ENCODE data around the gene XKR7. TPM values are rescaled to one million over a fixed set of nuclear protein-coding genes. Genes with fewer than 3 reads are reported as not detected.

XKR7 gene
- total RNA-seq, 3 donors from 2014 or later (not counting 1 experiment from before 2014, with no cell fraction given): not detected

- intact Hi-C loops (cut with micrococcal nuclease): no loop called here
- Histone ChIP-seq H3K4me1 (ENCODE audit: control insufficient read depth, insufficient read depth, low read length) (peaks cover 11% of the 10 kb centered on the region), H3K4me3 (ENCODE audit: low read length) (no peak overlapping the region), H3K27me3 (ENCODE audit: control insufficient read depth, insufficient read depth, low read length) (peaks cover 12% of the 10 kb centered on the region), H3K36me3 (ENCODE audit: control insufficient read depth, insufficient read depth, low read length) (no peaks in the 10 kb centered on the region), H3K27ac (ENCODE audit: low read length) (no peak overlapping the region), H3K9me3 (ENCODE audit: control insufficient read depth, insufficient read depth, low read length) (no peaks in the 10 kb centered on the region)
- H3K27ac Mint-ChIP-seq: no peak overlapping the region
- no peak overlapping the region for H3K4me3 Mint-ChIP-seq
- TF ChIP-seq CTCF (IDR thresholded peaks at IDR 0.05): no peak
- ATAC-seq: no peak
- WGBS (ENCODE audit: insufficient coverage): 59% methylated on average over 4 of the region's 4 CpGs
- H3K9me3 Mint-ChIP-seq: no peaks in the 10 kb centered on the region
- H3K36me3 Mint-ChIP-seq: no peaks in the 10 kb centered on the region
- DNase-seq: no peak
- H3K27me3 Mint-ChIP-seq (ENCODE audit: low read depth in 2 of 2): peaks cover 42 to 47% of the 10 kb centered on the region in 2 donors
- peaks cover 5 to 9% of the 10 kb centered on the region in 2 donors for H3K4me1 Mint-ChIP-seq
These were observed 4.6 kb downstream of the XKR7 start for GRCh38 chr20:31972471-31973021.

GRCh38 chr20:31974296-31974695, 6.3 kb downstream of the XKR7 start:
- ATAC-seq (no peak), DNase-seq (no peak)
- H3K9me3 Mint-ChIP-seq: no peaks in the 10 kb centered on the region
- intact Hi-C loops (cut with micrococcal nuclease): no loop called here
- no peaks in the 10 kb centered on the region for H3K4me1 ChIP-seq (ENCODE audit: control insufficient read depth, insufficient read depth, low read length)
- H3K4me3 Mint-ChIP-seq: no peak overlapping the region
- no peak for TF ChIP-seq CTCF (IDR thresholded peaks at IDR 0.05)
- no peak overlapping the region for H3K4me3 ChIP-seq (ENCODE audit: low read length)
- no peaks in the 10 kb centered on the region for H3K36me3 Mint-ChIP-seq
- H3K27me3 ChIP-seq (ENCODE audit: control insufficient read depth, insufficient read depth, low read length): peaks cover 7% of the 10 kb centered on the region
- no peaks in the 10 kb centered on the region for H3K9me3 ChIP-seq (ENCODE audit: control insufficient read depth, insufficient read depth, low read length)
- H3K27me3 Mint-ChIP-seq (ENCODE audit: low read depth in 2 of 2): peaks cover 36 to 40% of the 10 kb centered on the region in 2 donors
- no peak overlapping the region for H3K27ac ChIP-seq (ENCODE audit: low read length)
- H3K27ac Mint-ChIP-seq: no peak overlapping the region
- no peaks in the 10 kb centered on the region for H3K36me3 ChIP-seq (ENCODE audit: control insufficient read depth, insufficient read depth, low read length)
- WGBS (ENCODE audit: insufficient coverage): 88% methylated on average over 2 of the region's 2 CpGs
- no peaks in the 10 kb centered on the region for H3K4me1 Mint-ChIP-seq

GRCh38 chr20:31974951-31975487, 7.1 kb downstream of the XKR7 start:
- Mint-ChIP-seq H3K4me3 (no peak overlapping the region), H3K4me1 (no peaks in the 10 kb centered on the region), H3K27me3 (ENCODE audit: low read depth in 2 of 2) (peaks cover 29 to 34% of the 10 kb centered on the region in 2 donors), H3K36me3 (no peaks in the 10 kb centered on the region), H3K27ac (no peak overlapping the region), H3K9me3 (no peaks in the 10 kb centered on the region)
- no peak for TF ChIP-seq CTCF (IDR thresholded peaks at IDR 0.05)
- no peak for DNase-seq
- Histone ChIP-seq H3K4me3 (ENCODE audit: low read length) (no peak overlapping the region), H3K36me3 (ENCODE audit: control insufficient read depth, insufficient read depth, low read length) (no peaks in the 10 kb centered on the region), H3K4me1 (ENCODE audit: control insufficient read depth, insufficient read depth, low read length) (no peaks in the 10 kb centered on the region), H3K27me3 (ENCODE audit: control insufficient read depth, insufficient read depth, low read length) (peaks cover 9% of the 10 kb centered on the region), H3K27ac (ENCODE audit: low read length) (no peak overlapping the region), H3K9me3 (ENCODE audit: control insufficient read depth, insufficient read depth, low read length) (no peaks in the 10 kb centered on the region)
- WGBS (ENCODE audit: insufficient coverage): 68% methylated on average over 10 of the region's 10 CpGs
- no peak for ATAC-seq
- intact Hi-C loops (cut with micrococcal nuclease): no loop called here

GRCh38 chr20:31975874-31976273, 7.9 kb downstream of the XKR7 start:
- no peak overlapping the region for H3K27ac Mint-ChIP-seq
- no peak for DNase-seq

More at GRCh38 chr20:31975874-31976273, 7.9 kb downstream of the XKR7 start:
- no peaks in the 10 kb centered on the region for H3K9me3 ChIP-seq (ENCODE audit: control insufficient read depth, insufficient read depth, low read length)
- H3K36me3 ChIP-seq (ENCODE audit: control insufficient read depth, insufficient read depth, low read length): no peaks in the 10 kb centered on the region
- Mint-ChIP-seq H3K4me3 (no peak overlapping the region), H3K36me3 (no peaks in the 10 kb centered on the region), H3K9me3 (no peaks in the 10 kb centered on the region), H3K4me1 (no peaks in the 10 kb centered on the region), H3K27me3 (ENCODE audit: low read depth in 2 of 2) (peaks cover 22 to 25% of the 10 kb centered on the region in 2 donors)
- intact Hi-C loops (cut with micrococcal nuclease): no loop called here
- no peaks in the 10 kb centered on the region for H3K4me1 ChIP-seq (ENCODE audit: control insufficient read depth, insufficient read depth, low read length)
- no peak overlapping the region for H3K27ac ChIP-seq (ENCODE audit: low read length)
- ATAC-seq: no peak
- peaks cover 8% of the 10 kb centered on the region for H3K27me3 ChIP-seq (ENCODE audit: control insufficient read depth, insufficient read depth, low read length)
- 95% methylated on average over 2 of the region's 2 CpGs for WGBS (ENCODE audit: insufficient coverage)
- TF ChIP-seq CTCF (IDR thresholded peaks at IDR 0.05): no peak
- H3K4me3 ChIP-seq (ENCODE audit: low read length): no peak overlapping the region
